GM18511 (cell line): ENCODE results near the gene ZNF273.
"Not testable (repeated sequence)": the region's sequence is repeated elsewhere in the genome, so short reads cannot be mapped to it uniquely, and the experiment has no call there.

Source experiments
- ATAC-seq: cut with Tn5 transposase; IDR thresholded peaks from one replicate; pipeline ENCODE4 v1.9.1; 2021; ENCODE audit warnings: mild to moderate bottlenecking, moderate library complexity; ENCODE audit not compliant: unreplicated experiment

Gene ZNF273

DNA sequence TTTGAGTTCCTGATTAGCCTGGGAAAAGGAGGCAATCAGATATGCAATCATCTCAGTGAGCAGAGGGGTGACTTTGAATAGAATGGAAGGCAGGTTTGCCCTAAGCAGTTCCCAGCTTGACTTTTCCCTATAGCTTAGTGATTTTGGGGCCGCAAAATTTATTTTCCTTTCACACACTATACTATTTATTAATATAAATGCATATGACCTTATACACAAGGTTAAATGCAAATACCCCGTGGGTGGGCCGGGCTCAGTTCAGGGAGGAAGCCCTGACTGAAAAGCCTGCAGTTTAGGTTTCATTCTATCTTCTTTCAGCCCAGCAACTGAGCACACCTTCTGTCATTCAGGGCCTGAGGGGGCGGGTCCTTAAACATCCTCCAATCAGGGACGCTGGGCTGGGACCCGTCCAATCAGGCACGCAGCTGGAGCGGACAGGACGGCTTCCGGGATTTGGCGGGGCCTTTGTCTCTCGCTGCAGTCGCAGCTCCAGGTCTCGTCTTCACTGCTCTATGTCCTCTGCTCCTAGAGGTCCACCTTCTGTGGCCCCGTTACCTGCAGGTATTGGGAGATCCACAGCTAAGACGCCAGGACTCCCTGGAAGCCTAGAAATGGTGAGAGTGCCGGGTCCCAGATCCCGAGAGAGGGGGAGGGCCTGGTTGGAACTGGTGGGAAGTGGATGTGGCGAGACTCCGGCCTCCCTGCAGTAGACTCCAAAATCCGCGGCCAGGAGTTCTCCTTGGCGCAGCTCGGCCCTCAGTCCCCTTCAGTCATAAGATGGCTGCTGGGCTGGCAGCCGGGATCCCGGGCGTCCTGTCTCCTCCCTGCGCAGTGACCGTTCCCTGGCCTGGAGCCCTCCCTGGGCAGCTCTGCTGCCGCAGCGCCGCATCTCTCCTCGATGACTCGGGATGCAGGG is at the start of gene ZNF273:
Gene ZNF273, plus strand, starts transcription at position 468 of the 916 bp plus-strand sequence. Its CDS starts 45 bp downstream, at position 513.
- peak; percentile 98 for ATAC-seq

DNA sequence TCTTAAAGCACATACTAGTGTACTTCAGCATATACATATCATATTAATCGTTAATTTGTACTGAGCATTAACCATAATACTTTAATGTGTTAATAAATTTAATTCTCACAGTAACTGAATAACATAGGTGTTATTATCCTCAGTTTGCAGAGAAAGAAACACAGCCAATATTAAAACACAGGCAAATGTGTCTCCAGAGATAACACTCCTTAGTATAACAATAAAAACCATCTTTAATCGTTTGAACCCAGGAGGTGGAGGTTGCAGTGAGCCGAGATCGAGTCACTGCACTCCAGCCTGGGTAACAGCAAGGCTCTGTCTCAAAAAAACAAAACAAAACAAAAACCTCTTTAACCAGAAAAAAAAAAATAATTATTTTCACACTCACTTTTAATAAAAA is 49.4 kb upstream of the ZNF273 start:
- no peak for ATAC-seq

GRCh38 chr7:64854969-64855368 is 48.1 kb upstream of the ZNF273 start:
- ATAC-seq = no peak

DNA sequence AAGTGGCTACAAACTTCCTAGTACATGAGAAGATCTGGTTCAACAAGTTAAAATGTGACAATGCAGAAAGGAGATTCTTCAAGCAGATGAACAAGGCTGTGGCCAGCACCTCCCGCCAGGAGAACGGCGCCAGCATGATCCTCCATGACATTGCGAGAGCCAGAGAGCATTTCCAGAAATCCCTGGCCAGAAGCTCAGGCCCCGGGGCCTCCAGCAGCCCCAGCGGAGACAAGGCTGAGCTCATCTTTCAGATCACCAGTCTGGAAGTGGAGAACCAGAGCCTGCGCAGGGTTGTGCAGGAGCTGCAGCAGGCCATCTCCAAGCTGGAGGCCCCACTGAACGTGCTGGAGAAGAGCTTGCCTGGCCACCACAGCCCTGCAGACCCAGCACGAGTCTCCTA is 40.1 kb upstream of the ZNF273 start:
- ATAC-seq = no peak

GRCh38 chr7:64863530-64863929 is 39.5 kb upstream of the ZNF273 start:
- ATAC-seq = not testable (repeated sequence)

GRCh38 chr7:64863969-64864368 is 39.1 kb upstream of the ZNF273 start:
- ATAC-seq = no peak

- ATAC-seq = no peak
These were observed 35.1 kb upstream of the ZNF273 start for GRCh38 chr7:64867863-64868440.

DNA sequence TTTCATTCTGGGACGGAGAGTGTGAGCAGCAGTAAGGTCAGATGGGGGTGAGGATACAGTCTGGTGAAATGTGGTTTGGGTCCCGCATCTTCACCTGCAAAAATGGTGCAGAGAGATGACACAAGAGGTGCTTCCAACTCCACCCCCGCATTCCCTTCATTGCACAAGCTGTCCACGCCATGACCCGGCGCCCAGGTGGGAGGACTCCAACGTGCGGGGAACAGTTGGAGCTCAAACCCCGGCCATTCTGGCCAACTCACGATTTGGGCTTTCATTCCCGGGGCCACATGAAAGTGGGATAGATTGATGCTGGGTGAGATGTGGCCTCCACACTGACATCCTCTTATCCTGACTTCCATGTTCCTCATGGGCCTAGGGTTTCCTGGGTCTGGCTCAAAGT is 34.6 kb upstream of the ZNF273 start:
- ATAC-seq = no peak

DNA sequence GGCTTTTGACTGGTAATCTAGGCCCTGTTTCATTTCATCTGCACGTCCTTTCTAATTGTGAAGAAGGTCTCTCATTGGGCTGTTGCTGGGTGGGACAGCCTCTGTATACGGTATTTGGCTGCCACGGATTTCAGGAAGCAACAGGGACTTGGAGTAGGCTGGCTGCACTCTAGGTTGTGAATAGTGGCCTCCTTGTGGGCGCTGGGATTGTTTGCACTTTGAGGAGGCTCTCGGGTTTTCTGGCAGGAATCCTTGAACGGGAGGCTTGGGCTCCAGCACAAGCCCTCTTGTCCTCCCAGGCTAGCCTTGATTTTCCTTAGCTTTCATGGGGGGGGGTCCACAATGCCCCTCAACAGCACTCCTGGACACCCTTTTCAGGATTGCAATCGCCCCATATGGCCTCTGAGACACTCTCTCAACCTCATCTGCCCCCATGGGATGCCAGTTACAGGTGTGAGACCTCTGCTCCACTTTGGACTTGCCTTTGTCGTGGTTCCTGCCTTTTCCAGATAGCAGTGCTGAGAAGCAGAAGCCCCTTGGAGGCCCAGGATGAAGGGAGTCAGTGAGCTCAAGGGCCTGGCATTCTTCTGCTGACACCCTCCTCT is 33.9 kb upstream of the ZNF273 start:
- ATAC-seq = no peak

- ATAC-seq = no peak
These were observed 33.0 kb upstream of the ZNF273 start for GRCh38 chr7:64869912-64870562.

GRCh38 chr7:64870656-64871055 is 32.4 kb upstream of the ZNF273 start:
- ATAC-seq = no peak

DNA sequence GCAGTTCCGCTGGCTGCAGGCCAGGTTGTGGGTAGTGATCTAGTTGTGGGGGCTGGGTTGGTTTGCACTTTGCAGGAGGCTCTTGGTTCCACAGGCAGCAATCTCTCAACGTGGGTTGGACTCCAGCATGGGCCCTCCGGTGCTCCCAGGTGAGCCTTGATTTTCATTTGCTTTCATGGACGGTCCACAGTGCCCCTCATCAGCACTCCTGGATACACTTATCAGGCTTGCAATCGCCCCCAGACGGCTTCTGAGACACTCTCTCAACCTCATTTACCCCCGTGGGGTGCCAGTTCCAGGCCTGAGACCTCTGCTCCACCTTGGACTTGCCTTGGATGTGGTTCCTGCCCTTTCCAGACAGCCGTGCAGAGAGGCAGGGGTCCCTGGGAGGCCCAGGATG is 31.3 kb upstream of the ZNF273 start:
- no peak for ATAC-seq

GRCh38 chr7:64872351-64873154 is 30.5 kb upstream of the ZNF273 start:
- no peak for ATAC-seq

DNA sequence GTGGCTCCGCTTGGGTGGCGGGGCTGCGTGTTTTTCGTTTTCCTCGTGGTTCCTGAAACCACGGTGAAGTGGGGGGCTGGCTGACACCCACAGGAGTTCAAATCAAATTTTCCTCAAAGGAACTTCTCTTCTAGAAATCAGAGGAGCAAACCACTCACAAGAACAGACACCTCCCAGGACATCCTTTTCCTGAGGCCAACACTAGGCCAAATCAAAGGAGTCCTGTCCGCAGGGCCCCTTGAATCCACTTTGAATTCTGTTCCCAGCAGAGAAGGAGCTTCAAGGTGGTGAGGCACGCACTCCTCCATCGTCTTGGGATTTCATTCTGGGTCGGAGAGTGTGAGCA is 29.9 kb upstream of the ZNF273 start:
- no peak for ATAC-seq

- no peak for ATAC-seq
These were observed 29.6 kb upstream of the ZNF273 start for GRCh38 chr7:64873517-64873916.

GRCh38 chr7:64874114-64874513 is 29.0 kb upstream of the ZNF273 start:
- ATAC-seq = no peak

DNA sequence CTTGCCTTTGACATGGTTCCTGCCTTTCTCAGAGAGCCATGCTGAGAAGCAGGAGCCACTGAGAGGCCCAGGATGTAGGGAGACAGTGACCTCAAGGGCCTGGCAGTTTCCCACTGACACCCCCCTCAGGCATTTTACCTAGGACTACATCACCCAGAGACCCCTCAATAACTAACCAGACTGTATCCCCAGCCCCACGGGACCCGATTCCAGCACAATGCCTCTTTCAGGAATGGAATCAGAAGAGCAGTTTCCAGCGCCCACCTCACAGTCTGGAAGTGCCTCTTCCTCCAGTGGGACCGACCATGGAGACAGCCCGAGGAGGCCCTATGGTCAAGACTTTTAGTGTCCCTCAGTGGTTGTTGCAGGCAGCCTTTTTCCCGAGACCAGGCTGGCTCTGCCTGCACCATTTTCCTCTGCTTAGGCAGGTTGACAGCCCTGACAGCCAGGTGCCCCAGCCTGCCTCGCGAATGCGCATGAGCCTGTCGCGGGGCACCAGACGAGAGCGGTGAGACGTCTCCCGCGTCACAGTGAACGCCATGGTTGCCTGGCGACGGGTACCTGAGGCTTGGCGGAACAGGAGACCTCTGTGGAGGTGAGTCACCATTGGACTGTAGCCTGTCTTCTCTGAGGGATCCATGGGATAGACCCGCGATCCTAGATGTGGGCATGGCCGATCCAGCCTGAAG is 28.4 kb upstream of the ZNF273 start:
- ATAC-seq = no peak

GRCh38 chr7:64875258-64875657 is 27.8 kb upstream of the ZNF273 start:
- ATAC-seq = no peak

- no peak for ATAC-seq
These were observed 27.2 kb upstream of the ZNF273 start for GRCh38 chr7:64875658-64876406.
